ENCODE results near the gene MEIKIN.

The MEIKIN gene

DNA sequence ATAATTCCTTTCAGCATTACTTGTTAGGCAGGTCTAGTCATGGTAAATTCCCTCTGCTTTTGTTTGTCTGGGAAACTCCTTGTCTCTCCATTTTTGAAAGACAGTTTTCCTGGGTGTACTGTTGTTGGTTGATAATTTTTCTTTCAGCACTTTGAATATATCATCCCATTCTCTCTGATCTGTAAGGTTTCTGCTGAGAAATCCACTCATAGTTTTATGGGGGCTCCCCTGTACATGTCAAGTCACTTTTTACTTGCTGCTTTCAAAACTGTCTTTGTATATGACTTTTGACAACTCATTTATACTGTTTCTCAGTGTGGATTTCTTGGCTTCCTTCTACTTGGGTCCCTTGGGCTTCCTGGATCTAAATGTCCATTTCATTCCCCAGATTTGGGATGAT is 16.5 kb downstream of the MEIKIN start:
- H3K4me1 ChIP-seq (ENCODE audit: low read depth, poor library complexity, severe bottlenecking): no peaks in the 10 kb centered on the region
- no peaks in the 10 kb centered on the region for H4K20me1 ChIP-seq (ENCODE audit: insufficient read depth)
- H2AFZ ChIP-seq (ENCODE audit: low read depth): no peak overlapping the region
- H3K9ac ChIP-seq: no peak overlapping the region
- H3K27ac ChIP-seq: no peak overlapping the region
- TF ChIP-seq, protein P1, sequence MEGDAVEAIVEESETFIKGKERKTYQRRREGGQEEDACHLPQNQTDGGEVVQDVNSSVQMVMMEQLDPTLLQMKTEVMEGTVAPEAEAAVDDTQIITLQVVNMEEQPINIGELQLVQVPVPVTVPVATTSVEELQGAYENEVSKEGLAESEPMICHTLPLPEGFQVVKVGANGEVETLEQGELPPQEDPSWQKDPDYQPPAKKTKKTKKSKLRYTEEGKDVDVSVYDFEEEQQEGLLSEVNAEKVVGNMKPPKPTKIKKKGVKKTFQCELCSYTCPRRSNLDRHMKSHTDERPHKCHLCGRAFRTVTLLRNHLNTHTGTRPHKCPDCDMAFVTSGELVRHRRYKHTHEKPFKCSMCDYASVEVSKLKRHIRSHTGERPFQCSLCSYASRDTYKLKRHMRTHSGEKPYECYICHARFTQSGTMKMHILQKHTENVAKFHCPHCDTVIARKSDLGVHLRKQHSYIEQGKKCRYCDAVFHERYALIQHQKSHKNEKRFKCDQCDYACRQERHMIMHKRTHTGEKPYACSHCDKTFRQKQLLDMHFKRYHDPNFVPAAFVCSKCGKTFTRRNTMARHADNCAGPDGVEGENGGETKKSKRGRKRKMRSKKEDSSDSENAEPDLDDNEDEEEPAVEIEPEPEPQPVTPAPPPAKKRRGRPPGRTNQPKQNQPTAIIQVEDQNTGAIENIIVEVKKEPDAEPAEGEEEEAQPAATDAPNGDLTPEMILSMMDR (conservative IDR thresholded peaks at IDR 0.05; ENCODE audit: low read depth, low read length): no peak
- H3K4me2 ChIP-seq: no peak overlapping the region
- no peaks in the 10 kb centered on the region for H3K79me2 ChIP-seq (ENCODE audit: insufficient read depth, low read depth)
- no peaks in the 10 kb centered on the region for H3K36me3 ChIP-seq (ENCODE audit: insufficient read depth)
- H3K4me3 ChIP-seq (IDR thresholded peaks at IDR 0.05; ENCODE audit: insufficient read depth, low read depth, low read length): no peak overlapping the region
- no peaks in the 10 kb centered on the region for H3K27me3 ChIP-seq (ENCODE audit: insufficient read depth, low read depth)

DNA sequence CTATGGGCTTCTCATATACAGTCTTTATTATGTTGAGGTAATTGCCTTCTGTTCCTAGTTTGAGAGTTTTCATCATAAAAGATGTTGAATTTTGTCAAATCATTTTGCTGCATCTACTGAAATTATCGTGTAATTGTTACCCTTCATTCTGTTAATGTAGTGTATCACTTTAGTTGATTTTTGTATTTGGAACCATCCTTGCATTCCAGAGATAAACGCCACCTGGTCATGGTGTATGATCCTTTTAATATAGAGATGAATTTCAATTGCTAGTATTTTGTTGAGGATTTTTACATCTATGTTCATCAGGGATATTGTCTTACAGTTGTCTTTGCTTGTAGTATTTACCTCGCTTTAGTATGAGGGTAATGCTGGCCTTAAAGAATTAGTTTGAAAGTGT is 19.3 kb downstream of the MEIKIN start:
- Histone ChIP-seq H3K4me2 (no peak overlapping the region), H3K27me3 (ENCODE audit: insufficient read depth, low read depth) (no peaks in the 10 kb centered on the region), H4K20me1 (ENCODE audit: insufficient read depth) (no peaks in the 10 kb centered on the region), H3K36me3 (ENCODE audit: insufficient read depth) (no peaks in the 10 kb centered on the region), H3K4me3 (IDR thresholded peaks at IDR 0.05; ENCODE audit: insufficient read depth, low read depth, low read length) (no peak overlapping the region), H3K4me1 (ENCODE audit: low read depth, poor library complexity, severe bottlenecking) (no peaks in the 10 kb centered on the region), H2AFZ (ENCODE audit: low read depth) (no peak overlapping the region), H3K79me2 (ENCODE audit: insufficient read depth, low read depth) (no peaks in the 10 kb centered on the region), H3K9ac (no peak overlapping the region), H3K27ac (no peak overlapping the region)
- TF ChIP-seq, protein P1 (conservative IDR thresholded peaks at IDR 0.05; ENCODE audit: low read depth, low read length): no peak

DNA sequence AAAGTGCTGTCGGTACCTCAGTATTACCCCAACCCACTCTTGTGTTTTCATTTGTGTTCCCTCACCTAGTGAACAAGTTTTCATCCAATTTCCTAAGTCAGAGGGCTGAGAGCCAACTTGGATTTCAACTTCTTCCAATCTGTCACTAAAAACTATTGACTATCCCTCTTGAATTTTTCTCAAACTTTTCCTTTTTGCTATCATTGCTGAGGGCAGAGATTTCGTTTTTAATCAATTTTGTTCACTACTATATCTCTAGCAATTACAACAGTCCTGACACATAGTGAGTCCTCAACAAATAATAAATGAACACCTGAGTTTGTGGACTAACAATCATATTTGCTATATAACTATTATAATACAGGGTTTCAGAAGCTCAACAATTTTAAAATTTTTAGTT is 29.0 kb downstream of the MEIKIN start:
- TF ChIP-seq, protein P1 (conservative IDR thresholded peaks at IDR 0.05; ENCODE audit: low read depth, low read length): no peak
- no peak overlapping the region for H3K27ac ChIP-seq
- no peaks in the 10 kb centered on the region for H3K4me1 ChIP-seq (ENCODE audit: low read depth, poor library complexity, severe bottlenecking)
- H3K4me3 ChIP-seq (IDR thresholded peaks at IDR 0.05; ENCODE audit: insufficient read depth, low read depth, low read length): no peak overlapping the region
- no peak overlapping the region for H2AFZ ChIP-seq (ENCODE audit: low read depth)
- no peaks in the 10 kb centered on the region for H3K27me3 ChIP-seq (ENCODE audit: insufficient read depth, low read depth)
- H4K20me1 ChIP-seq (ENCODE audit: insufficient read depth): no peaks in the 10 kb centered on the region
- H3K4me2 ChIP-seq: no peak overlapping the region
- H3K79me2 ChIP-seq (ENCODE audit: insufficient read depth, low read depth): no peaks in the 10 kb centered on the region
- no peaks in the 10 kb centered on the region for H3K36me3 ChIP-seq (ENCODE audit: insufficient read depth)
- no peak overlapping the region for H3K9ac ChIP-seq

DNA sequence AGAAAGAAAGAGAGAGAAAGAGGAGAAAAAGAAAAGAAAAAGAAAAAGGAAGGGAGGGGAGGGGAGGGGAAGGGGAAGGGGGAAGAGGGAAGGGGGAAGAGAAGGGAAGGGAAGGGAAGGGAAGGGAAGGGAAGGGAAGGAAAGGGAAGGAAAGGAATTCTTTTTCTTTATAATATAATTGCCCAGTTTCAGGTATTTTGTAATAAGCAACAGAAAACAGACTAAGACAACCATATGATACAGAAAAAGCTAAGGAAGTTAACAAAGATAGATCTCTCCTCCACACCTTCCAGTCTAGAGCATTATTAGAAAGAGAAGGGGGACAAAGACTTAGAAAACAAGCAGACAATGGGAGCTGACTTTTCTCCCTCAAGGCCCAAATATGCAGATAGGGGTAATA is 31.0 kb downstream of the MEIKIN start:
- Histone ChIP-seq H3K4me2 (no peak overlapping the region), H3K9ac (no peak overlapping the region), H4K20me1 (ENCODE audit: insufficient read depth) (no peaks in the 10 kb centered on the region), H3K79me2 (ENCODE audit: insufficient read depth, low read depth) (no peaks in the 10 kb centered on the region), H2AFZ (ENCODE audit: low read depth) (no peak overlapping the region), H3K4me3 (IDR thresholded peaks at IDR 0.05; ENCODE audit: insufficient read depth, low read depth, low read length) (no peak overlapping the region), H3K27me3 (ENCODE audit: insufficient read depth, low read depth) (no peaks in the 10 kb centered on the region), H3K36me3 (ENCODE audit: insufficient read depth) (no peaks in the 10 kb centered on the region), H3K27ac (no peak overlapping the region), H3K4me1 (ENCODE audit: low read depth, poor library complexity, severe bottlenecking) (no peaks in the 10 kb centered on the region)
- TF ChIP-seq, protein P1 (conservative IDR thresholded peaks at IDR 0.05; ENCODE audit: low read depth, low read length): no peak

DNA sequence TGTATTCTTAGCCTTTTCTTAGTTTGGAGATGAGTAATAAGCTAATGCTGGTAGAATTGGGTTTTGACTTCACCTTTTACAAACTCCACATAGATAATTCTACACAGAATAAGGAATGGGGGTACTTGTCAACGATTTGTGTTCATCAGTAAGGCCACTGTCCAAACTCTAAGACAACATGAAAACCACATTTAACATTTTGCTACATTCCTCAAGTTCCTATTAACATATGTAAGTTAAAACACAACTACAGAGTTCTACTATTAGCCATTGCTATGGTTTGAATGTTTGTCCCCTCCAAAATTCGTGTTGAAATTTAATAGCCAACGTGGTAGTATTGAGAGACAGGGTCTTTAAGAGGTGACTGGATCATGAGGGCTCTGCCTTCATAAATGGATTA is 31.9 kb downstream of the MEIKIN start:
- Histone ChIP-seq H3K36me3 (ENCODE audit: insufficient read depth) (no peaks in the 10 kb centered on the region), H3K79me2 (ENCODE audit: insufficient read depth, low read depth) (no peaks in the 10 kb centered on the region), H3K4me2 (no peak overlapping the region), H3K4me1 (ENCODE audit: low read depth, poor library complexity, severe bottlenecking) (no peaks in the 10 kb centered on the region), H3K4me3 (IDR thresholded peaks at IDR 0.05; ENCODE audit: insufficient read depth, low read depth, low read length) (no peak overlapping the region), H4K20me1 (ENCODE audit: insufficient read depth) (no peaks in the 10 kb centered on the region), H3K27me3 (ENCODE audit: insufficient read depth, low read depth) (no peaks in the 10 kb centered on the region), H3K9ac (no peak overlapping the region), H3K27ac (no peak overlapping the region), H2AFZ (ENCODE audit: low read depth) (no peak overlapping the region)
- TF ChIP-seq, protein P1 (conservative IDR thresholded peaks at IDR 0.05; ENCODE audit: low read depth, low read length): no peak
